Activated CD4-positive, CD25-positive, alpha-beta regulatory T cell treated with anti-CD3 and anti-CD28 coated beads, Interleukin-2, amount 50 U/mL, for 16 hours (primary cell): ENCODE data around the gene BAD.

Experiments
- DNase-seq: peaks from one replicate; pipeline ENCODE4 v3.0.0-alpha.2; 2020; ENCODE audit warnings: low read depth, low spot score

The BAD gene

DNA sequence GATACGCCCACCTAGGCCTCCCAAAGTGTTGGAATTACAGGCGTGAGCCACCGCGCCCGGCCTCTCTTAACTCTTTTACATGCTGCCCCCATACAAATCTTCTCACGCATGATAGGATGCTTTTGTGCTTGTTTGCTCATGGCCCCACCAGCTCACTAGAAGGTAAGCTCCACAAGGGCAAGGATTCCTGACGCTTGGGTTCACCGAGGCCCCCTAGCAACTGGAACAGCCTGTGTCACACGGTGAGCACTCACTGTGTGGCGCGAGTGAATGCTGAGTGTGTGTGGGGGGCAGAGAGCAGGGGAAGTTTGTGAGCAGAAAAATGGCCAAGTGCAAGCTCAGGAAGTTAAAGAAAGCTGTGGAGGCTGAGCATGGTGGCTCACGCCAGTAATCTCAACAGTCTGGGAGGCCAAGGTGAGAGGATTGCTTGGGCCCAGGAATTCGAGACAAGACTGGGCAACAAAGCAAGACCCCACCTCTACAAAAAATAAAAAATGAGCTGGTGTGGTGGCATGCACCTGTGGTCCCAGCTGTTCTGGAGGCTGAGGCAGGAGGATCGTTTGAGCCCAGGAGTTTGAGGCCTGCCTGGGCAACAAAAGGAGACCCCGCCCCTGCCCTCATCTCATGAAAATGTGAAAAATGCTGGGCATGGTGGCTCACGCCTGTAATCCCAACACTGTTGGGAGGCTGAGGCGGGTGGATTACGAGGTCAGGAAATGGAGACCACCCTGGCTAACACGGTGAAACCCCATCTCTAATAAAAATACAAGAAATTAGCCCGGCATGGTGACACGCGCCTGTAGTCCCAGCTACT lies 2.3 kb downstream of the BAD start:
- DNase-seq: no peak

DNA sequence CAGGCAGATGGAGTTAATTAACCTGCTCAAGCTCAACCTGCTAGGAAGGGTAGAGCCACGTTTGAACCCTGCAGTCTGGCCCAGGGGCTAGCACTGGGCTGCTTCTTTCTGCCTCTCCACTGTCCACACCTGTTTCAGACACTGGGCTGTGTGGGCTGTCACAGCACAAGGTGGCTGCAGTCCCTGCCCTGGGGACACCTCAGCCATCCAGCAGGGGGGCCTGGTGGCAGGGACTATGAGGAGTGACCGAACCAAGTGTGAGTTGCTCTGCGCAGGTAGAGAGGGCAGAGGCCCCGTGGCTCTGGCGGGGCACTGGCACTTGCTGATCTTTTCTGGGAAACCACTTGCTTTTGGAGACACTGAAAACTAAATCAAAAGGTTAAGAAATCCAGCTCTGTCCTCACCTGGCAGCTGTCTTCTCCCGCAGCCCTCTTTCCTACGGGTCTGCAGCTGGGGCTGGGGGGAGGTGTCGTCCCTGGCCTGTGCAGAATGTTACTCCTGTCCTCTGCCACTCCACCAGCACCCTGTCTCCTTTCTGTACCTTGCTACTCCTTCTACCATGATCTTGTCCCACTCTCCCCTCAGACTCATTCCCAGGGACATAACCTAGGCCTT lies 5.8 kb downstream of the BAD start:
- no peak for DNase-seq

DNA sequence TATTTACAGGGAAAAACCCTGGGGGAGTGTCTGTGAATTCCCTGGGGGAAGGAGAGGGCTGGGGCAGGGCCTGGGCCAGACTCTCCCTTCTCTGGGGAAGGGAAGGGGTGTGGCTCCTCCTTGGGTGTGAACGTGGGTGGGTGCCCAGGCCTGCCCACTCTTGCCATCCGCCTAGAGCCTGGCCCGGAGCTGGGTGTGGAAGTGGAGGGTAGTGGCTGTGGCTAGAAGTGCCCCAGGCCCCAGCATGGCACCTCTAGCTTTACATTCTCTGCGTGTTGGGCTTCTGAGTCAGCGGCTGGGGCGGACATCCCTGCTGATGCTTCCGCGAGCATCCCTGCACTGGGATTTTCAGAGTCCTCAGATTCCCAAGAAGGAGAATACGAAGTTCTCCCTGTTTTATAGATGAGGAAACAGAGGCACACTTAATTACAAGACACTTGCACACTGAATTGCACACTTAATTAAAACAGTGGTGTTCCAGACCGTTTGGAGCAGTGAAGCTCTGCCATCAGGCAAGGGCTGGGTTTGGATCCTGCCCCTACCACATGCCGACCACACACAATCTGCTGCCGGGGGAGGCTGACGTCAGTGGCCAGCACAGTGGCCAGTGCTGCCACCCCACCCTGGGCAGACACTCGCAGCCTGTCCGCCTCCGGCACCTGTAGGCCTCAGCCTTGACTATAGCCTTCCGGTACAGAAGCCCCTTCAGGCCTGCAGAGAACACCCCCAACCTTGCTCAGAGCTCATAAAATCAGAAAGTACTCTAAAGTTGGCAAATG lies 7.6 kb downstream of the BAD start:
- no peak for DNase-seq

DNA sequence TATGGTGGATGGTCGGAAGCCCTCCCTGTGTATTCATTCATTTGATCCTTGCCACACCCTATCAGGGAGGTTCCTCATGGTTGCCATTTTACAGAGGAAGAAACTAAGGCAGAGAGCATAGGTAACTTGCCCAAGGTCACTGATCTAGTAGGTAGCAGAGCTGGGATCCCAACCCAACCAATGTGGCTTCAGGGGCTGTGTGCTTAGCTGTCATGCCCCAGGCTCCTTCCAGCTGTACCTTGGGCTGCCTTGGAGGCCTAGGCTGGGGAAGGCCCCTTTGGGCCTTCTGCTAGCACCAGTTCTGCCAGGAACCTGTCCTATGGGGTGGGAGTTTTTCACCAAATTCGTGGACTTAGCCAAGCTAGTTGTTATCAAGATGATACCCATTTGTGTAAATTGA lies 8.6 kb downstream of the BAD start:
- DNase-seq: no peak

DNA sequence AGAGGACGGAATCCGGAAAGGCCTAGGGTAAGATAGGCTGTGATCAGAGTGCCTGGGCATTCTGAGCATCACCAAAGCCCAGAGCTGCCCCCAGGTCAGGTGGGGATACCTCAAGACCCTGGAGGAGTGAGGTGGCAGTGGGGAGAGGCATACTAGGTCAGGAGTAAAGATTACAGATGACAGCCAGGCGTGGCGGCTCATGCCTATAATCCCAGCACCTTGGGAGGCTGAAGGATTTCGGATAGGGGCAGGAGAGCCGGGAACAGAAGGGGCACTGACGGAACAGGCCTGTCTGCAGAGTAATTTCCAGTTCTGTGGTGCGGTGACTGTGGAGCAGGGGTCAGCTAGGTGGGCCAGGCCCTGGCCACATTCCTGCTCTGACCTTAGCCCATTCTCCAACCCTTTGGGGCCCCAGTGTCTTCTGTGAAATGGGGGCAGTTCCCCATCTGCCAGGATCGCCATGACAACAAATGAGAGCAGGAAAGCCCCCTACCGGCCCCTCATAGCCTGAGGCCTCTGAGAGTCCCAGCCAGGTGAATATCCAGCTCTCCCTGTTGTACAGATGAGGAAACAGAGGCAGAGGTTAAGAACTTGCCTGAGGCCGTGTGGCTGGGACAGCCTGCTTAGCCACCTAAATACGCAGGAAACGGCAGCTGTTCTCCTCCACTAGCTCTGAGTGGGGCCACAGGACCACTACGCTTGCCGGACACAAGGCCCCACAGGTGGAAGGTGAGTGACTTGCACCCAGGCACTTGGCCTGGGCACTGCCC lies 9.2 kb downstream of the BAD start:
- DNase-seq: no peak

DNA sequence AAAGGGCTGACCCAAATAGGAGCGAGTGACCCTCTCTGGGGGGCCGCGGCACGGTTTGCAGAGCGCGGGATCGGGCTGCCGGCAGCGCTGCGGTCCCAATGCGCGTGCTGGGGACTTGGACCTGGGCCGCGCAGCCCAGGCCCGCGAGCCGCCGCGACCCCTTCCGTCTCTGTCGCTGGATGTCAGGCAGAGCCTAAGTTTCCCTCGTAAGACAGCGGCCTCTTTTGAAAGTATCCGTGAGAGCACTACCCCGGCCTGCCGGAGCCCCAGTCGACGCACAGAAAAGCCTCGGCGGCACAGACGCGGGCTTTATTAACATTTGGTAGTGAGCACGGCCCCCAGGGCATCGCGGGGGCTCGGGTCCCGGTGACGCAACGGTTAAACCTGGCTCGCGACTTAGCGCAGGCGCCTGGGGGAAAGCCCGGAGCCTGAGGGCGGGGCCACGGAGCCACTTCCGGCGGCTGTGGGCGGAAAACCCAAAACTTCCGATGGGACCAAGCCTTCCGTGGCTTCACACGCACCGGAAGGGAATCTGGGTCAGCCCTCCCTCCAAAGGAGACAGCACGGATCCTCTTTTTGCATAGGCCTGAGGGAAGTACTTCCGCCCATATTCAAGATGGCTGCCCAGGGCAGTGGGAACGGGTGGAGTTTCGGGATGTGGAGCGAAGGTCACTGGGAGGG lies 14.8 kb downstream of the BAD start:
- peak; percentile 96 for DNase-seq

DNA sequence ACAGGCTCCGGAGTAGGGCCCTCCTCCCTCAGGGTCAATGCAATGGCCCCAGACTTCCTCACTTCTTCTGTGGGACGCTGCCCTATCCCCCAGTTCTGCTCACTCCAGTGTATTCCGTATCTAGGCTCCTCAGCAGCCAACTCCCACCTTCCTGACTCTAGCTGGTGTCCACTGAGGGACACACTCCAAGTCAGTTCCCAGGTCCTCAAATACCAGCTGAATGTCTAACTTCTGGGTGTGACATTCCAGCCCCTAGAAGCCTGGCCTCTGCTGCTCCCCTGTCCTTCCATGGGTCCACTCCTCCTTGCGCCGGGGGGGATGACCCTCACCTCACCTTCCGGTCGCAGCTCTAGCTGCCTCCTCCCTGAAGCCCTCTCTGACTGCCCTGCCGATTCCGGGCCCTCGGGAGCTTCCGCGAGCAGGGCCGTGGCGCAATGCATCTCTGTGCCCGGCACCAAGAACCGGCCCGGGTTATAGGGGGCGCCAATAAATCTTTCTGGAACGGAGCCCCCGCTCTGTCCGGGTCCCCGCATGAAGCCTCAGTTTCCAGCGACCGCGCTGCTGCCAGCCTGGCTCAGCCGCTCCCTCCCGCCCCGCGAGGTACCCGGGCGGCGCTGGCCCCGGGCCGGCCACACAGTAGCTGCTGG lies 15.4 kb downstream of the BAD start:
- DNase-seq: no peak

DNA sequence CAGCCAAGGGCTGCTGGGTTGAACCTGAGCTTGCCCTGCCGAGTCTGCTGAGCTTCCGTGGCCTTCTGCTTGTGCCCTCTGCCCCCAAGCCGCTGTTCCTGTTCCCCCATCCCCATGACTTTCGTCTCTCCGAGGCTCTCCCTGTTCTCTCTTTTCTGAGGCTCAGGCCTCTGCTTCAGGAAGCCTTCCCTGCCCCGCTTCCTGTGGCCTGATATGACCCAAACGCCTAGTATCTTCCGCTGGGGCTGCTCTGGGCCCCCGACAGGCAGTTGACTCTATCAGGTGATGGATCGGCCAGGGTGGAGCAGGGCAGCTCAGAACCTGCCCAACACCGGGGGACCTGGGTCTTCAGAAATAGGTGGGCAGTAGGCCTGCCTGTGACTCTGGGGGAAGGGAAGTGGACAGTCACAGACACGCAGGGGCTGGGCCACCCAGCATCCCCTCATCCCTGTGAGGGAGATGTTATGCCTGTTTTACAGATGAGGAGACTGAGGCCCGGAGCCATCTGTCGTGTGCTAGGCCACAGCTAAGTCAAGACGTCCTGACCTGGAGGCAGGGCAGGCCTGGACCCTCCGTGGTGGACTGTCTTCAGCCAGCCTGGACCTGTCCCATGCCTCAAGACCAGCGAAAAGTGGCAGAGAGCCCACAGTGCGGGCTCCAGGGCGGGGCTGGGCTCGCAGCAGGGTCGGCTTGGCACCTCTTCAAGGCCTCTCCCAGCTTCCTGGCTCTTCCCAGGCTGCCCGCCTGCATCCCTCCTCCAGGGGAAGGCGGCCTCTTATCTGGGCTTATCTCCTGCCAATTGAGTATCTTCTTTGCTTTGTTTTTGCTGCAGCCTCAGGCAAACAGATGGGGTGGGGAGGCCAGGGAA lies 16.2 kb downstream of the BAD start:
- no peak for DNase-seq

DNA sequence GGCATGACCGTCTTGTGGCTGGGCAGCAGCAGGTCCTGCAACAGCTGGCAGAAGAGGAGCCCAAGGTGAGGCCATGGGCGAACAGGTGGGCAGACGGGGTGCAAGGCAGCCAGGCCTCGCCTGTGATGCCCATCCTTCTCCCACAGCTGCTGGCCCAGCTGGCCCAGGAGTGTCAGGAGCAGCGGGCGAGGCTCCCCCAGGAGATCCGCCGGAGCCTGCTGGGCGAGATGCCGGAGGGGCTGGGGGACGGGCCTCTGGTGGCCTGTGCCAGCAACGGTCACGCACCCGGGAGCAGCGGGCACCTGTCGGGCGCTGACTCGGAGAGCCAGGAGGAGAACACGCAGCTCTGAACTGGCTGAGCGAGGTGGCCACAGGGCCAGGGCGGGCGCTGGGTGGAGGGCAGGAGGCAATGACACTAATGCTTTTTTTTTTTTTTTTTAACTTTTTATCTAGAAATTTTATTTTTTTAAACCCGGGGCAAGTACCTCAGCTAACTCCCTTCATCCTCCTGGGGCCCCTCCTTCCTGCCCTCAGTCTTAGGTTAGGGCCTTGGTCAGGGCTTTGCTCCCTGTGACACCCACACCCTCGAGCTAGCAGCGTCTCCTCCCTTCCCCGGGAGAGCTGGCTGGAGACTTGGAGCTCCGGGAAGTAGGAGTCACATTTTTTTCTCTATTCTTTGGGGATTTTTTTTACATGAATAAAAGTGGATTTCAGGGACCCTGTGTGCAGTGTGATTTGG lies 17.1 kb downstream of the BAD start:
- no peak for DNase-seq

DNA sequence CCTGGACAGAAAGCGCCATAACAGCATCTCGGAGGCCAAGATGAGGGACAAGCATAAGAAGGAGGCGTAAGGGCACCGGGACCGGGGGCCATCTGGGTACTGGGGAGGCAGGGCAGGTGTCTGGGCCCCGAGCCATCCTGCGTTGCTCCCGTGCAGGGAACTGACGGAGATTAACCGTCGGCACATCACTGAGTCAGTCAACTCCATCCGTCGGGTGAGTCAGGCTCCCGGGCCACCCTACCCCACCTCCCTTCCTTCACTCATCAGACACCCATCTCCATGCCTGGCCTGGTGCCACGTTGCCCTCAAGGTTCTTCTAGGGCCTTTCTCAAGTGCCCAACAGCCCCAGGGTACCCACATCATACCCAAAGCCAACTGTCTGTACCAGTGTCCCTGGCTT lies 18.1 kb downstream of the BAD start:
- DNase-seq: no peak

DNA sequence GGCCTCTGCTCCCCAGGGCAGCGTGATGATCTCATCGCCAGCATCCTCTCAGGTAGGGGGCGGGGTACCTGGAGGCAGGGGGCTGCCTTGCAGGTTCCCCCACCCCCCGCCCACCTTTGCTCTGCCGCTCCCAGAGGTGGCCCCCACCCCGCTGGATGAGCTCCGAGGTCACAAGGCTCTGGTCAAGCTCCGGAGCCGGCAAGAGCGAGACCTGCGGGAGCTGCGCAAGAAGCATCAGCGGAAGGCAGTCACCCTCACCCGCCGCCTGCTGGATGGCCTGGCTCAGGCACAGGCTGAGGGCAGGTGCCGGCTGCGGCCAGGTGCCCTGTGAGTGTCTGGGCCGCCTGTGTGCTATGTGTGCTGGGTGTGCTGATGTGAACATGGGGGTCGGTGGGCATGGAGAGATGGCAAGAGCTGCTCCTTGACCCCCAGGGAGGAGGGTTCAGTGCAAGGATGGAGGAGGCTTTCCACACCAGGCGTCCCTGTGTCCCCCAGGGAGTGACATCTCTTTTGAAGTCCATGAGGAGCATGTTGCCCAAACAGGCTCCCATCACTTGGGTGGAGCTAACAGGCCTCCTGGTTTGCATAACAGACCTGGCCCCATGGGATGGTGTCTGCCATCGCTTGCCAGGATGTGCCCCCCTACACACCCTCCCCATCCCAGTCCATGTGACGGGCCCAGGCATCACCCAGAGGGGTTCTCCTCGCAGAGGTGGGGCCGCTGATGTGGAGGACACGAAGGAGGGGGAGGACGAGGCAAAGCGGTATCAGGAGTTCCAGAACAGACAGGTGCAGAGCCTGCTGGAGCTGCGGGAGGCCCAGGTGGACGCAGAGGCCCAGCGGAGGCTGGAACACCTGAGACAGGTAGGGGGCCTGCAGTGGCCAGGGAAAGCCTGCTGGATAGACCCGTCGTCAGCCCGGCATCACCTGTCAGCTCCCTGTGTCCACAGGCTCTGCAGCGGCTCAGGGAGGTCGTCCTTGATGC lies 19.0 kb downstream of the BAD start:
- DNase-seq: no peak

DNA sequence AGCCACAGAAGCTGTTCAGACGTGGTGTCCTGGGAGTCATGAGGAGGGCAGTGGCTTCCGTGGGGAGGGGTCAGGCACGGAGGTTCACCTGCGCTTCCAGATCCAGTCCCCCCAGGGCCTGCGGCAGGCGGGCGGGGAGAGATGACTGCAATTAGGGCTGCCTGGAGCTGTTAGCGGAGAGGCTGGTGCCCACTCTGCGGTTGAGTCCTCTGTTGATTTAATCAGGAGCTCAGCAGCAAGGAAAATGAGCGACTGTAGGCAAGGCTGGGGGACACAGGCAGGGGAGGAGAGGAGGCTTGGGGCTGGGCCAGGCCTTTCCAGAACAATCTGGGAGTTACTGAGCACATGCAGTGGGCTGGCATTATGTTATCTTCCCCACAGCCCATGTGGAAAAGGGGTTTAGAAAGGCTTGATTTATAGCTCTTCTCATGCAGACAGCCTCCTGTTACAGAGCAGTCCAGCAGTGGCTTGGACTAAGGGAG lies 20.1 kb downstream of the BAD start:
- no peak for DNase-seq

DNA sequence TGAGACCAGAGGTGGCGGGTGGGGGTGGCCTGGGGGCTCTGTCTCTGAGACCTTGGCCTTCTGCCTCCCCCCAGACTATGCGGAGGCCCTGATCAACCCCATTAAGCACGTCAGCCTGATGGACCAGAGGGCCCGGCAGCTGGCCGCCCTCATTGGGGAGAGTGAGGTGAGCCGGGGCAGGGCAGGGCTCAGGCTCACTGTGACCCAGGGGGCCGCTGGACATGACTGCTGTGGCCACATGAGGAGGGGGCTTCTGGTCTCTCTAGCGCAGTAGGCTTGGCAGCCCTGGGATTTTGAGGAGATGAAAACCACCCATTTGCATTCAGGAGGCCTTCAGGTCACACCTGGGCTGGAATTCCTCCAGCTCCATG lies 20.5 kb downstream of the BAD start:
- DNase-seq: no peak

DNA sequence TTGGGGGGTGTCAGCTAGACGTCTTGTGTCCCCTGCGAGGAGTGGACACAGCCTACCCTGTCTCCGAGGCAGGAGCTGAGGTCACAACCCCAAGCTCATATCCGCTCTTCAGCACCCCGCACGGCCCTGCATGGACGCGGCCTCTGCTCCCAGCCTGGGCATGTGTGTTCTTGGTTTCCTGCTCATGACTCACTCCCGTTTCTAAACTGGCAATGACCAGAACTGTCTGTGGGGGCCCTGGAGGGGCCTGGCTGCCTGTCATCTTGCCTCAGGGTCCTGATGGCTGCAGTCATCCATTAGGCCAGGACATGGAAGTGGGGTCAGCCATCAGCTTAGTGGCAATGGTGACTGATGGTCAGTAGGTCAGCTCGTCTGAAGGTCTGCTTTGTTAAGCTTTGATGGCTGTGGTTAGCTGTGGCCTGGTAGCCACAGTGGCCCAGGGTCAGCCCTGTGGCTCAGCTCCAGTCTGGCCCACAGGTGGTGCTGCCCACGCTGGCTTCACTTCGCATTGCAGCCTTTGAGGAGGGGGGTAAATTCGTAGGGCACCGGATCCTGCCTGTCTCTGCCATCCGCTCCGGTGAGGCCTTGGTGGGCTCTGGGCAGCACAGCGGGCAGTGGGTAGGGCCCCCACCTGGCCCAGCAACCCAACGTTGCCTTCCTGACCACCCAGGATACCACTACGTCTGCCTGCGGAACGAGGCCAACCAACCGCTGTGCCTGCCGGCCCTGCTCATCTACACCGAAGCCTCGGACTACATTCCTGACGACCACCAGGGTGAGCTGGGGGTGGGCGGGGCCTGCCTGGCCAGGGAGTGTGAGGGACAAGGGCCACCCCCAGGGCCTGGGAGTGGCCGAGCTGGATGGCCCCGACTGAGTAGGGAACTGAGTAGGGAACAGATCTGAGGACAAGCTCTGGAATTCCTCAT lies 21.2 kb downstream of the BAD start:
- no peak for DNase-seq

DNA sequence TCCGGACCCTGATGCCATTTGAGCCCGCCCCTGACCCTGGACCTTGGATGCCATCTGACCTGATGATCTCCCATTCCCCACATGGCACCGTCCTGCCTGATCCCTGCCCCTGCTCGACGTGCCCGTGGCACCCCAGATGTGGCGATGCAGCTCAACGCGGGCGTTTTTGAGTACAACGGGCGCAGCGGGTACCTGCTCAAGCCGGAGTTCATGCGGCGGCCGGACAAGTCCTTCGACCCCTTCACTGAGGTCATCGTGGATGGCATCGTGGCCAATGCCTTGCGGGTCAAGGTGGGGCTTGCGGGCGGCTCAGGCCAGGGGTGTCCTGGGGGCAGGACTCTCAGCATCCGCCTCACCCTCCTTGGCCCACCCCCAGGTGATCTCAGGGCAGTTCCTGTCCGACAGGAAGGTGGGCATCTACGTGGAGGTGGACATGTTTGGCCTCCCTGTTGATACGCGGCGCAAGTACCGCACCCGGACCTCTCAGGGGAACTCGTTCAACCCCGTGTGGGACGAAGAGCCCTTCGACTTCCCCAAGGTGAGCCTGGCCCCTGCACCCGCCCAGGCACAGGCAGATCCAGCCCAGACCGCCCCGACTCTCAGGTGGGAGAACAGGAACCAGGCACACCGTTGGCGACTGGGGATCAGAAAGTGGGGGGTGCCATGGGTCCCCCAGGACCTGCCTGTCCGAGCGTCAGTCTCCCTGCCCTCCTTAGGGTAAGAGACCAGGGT lies 22.0 kb downstream of the BAD start:
- DNase-seq: no peak

DNA sequence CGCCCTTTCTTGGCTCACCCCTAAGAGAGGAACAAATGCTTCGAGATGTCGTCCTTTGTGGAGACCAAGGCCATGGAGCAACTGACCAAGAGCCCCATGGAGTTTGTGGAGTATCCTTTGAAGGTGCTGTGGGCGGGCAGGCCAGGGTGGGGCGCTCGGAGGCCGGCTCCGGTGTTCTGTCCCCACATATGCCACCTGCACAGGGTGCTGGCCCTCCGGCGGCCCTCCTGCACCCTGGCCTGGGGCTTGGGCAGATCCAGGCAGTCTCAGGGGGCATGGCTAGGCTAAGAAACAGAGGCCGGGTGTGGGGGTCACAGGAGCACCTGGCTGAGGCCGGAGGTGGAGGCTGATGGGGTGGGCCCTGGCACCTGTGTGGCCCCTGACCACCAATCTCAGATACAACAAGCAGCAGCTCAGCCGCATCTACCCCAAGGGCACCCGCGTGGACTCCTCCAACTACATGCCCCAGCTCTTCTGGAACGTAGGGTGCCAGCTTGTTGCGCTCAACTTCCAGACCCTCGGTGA lies 22.8 kb downstream of the BAD start:
- DNase-seq: no peak
